GM19351 (cell line): ENCODE results near the gene F12.
"Not testable (repeated sequence)": the region's sequence is repeated elsewhere in the genome, so short reads cannot be mapped to it uniquely, and the experiment has no call there.

ENCODE experiments used
- ATAC-seq: cut with Tn5 transposase; IDR thresholded peaks from one replicate; pipeline ENCODE4 v1.9.1; 2021; ENCODE audit warnings: mild to moderate bottlenecking, moderate library complexity; ENCODE audit not compliant: unreplicated experiment

F12 gene

GRCh38 chr5:177417081-177417480 lies 7.7 kb upstream of the F12 start:
- ATAC-seq: not testable (repeated sequence)

- ATAC-seq: no peak
Observed at GRCh38 chr5:177414481-177414880, 5.1 kb upstream of the F12 start.

- ATAC-seq: peak; percentile 86
Observed at GRCh38 chr5:177412603-177413233, 3.4 kb upstream of the F12 start.

- ATAC-seq: no peak
Observed at GRCh38 chr5:177410575-177410974, 1.2 kb upstream of the F12 start.

- ATAC-seq: no peak
Observed at GRCh38 chr5:177405805-177406204, 3.6 kb downstream of the F12 start.

GRCh38 chr5:177405312-177405711 lies 4.1 kb downstream of the F12 start:
- no peak for ATAC-seq

GRCh38 chr5:177404641-177405179 lies 4.7 kb downstream of the F12 start:
- ATAC-seq: no peak

GRCh38 chr5:177403792-177404640 lies 5.3 kb downstream of the F12 start:
- peak; percentile 81 for ATAC-seq

- peak; percentile 32 for ATAC-seq
Observed at GRCh38 chr5:177403102-177403791, 6.1 kb downstream of the F12 start.

GRCh38 chr5:177402271-177403043 lies 6.9 kb downstream of the F12 start:
- no peak for ATAC-seq

- no peak for ATAC-seq
Observed at GRCh38 chr5:177399997-177400868, 9.1 kb downstream of the F12 start, which contains the start of gene PFN3. Gene PFN3, minus strand, starts transcription at chr5:177400661. Its CDS starts 85 bp downstream, at chr5:177400576.

GRCh38 chr5:177397875-177398390 lies 11.4 kb downstream of the F12 start:
- ATAC-seq: no peak

GRCh38 chr5:177396807-177397206 lies 12.6 kb downstream of the F12 start:
- ATAC-seq: no peak

GRCh38 chr5:177396078-177396477 lies 13.3 kb downstream of the F12 start:
- no peak for ATAC-seq

GRCh38 chr5:177393990-177394389 lies 15.4 kb downstream of the F12 start:
- no peak for ATAC-seq

GRCh38 chr5:177393206-177393765 lies 16.1 kb downstream of the F12 start:
- ATAC-seq: no peak

- no peak for ATAC-seq
Observed at GRCh38 chr5:177392765-177393164, 16.6 kb downstream of the F12 start.

- ATAC-seq: peak; percentile 63
Observed at GRCh38 chr5:177390363-177391300, 18.7 kb downstream of the F12 start.
